K562 (cell line): ENCODE data around the gene CARD8. TPM values are rescaled to one million over a fixed set of nuclear protein-coding genes. Genes with fewer than 3 reads are reported as not detected.

Experiments
- ATAC-seq: fragments of 200-7000 bp; cut with Tn5 transposase; 3 replicates; pipeline ENCODE4 v1.9.1; 2020; ENCODE audit warnings: moderate library complexity
- BruUV-seq: library from RNA; stranded (reverse); fragments of 400-500 nt; replicated peaks from 2 replicates; lab custom pipeline; 2021; lab: Mats Ljungman, UMichigan
- CTCF ChIA-PET: fragments of 300-600 bp; formaldehyde crosslinking; extraction: SDS; loops from one replicate; lab custom pipeline; 2021; ENCODE audit warnings: low intra/inter-chr PET ratio; lab: Yijun Ruan, JAX
- POLR2A ChIA-PET: fragments of 300-600, 350-650 bp; sonication (Branson Sonifier 250); formaldehyde crosslinking; extraction: SDS; loops from one replicate; lab custom pipeline; 2021; ENCODE audit warnings: antibody characterized with exemption, inconsistent platforms; lab: Yijun Ruan, JAX
- DNase-seq, 4 experiments: peaks; one replicate each; pipeline versions ENCODE4 v3.0.0 to v3.0.0-alpha.2; 2011 to 2018; ENCODE audit warnings: low spot score in 3 of 4, mixed read lengths in 3 of 4; ENCODE audit errors: extremely low read depth in 1 of 4
- FAIRE-seq: peaks from 2 replicates; lab custom pipeline; 2011; peaks lifted over from hg19 to GRCh38; lab: Jason Lieb, UNC
- H2AFZ ChIP-seq: 2 replicates; pipeline ENCODE4 v1.6.0; 2011; ENCODE audit warnings: low read depth, low read length, control low read depth, inconsistent platforms
- H3K27ac ChIP-seq: fragments of 200-600 bp; 3 replicates; pipeline ENCODE4 v1.8.0; 2011; ENCODE audit warnings: low read depth, mild to moderate bottlenecking, control low read depth, inconsistent platforms, low read length, moderate library complexity, mixed read lengths; ENCODE audit errors: extremely low read depth
- H3K27me3 ChIP-seq, 2 experiments: fragments of 300-600 bp in 1 of 2; 2 replicates in 1 of 2; 3 replicates in 1 of 2; pipeline versions ENCODE4 v1.6.0 to v1.8.0; 2011; ENCODE audit warnings: inconsistent platforms in 2 of 2, low read length in 2 of 2, mild to moderate bottlenecking in 1 of 2, mixed read lengths in 1 of 2, moderate library complexity in 1 of 2; ENCODE audit not compliant: control insufficient read depth in 2 of 2, insufficient read depth in 2 of 2
- H3K36me3 ChIP-seq: fragments of 300-600 bp; 3 replicates; pipeline ENCODE4 v1.8.0; 2011; ENCODE audit warnings: mild to moderate bottlenecking, low read length, inconsistent platforms; ENCODE audit not compliant: control insufficient read depth, insufficient read depth
- H3K4me1 ChIP-seq, 2 experiments: fragments of 200-600 bp in 1 of 2; replicated peaks in 1 of 2; 2 replicates in 1 of 2; 3 replicates in 1 of 2; pipeline versions ENCODE4 v1.5.1 to v1.8.0; 2011; ENCODE audit warnings: inconsistent platforms in 2 of 2, low read length in 2 of 2, mild to moderate bottlenecking in 1 of 2, mixed read lengths in 1 of 2, moderate library complexity in 1 of 2; ENCODE audit not compliant: control insufficient read depth in 2 of 2, insufficient read depth in 2 of 2
- H3K4me2 ChIP-seq: 2 replicates; pipeline ENCODE4 v1.6.1; 2011; ENCODE audit warnings: low read length, control low read depth, inconsistent platforms, mixed read lengths; ENCODE audit not compliant: insufficient read depth
- H3K4me3 ChIP-seq: fragments of 200-600 bp; sonication (generic), shearing (Covaris generic); 2 replicates; pipeline ENCODE4 v1.5.1; 2016; ENCODE audit warnings: control low read depth, inconsistent platforms
- H3K79me2 ChIP-seq: fragments of 200-600 bp; 3 replicates; pipeline ENCODE4 v1.8.0; 2011; ENCODE audit warnings: low read length, inconsistent platforms; ENCODE audit not compliant: control insufficient read depth, insufficient read depth
- H3K9ac ChIP-seq, 2 experiments: 2 replicates each; pipeline versions ENCODE4 v1.6.0 to v1.6.1; 2011; ENCODE audit warnings: low read depth in 2 of 2, low read length in 2 of 2, control low read depth in 1 of 2, inconsistent platforms in 1 of 2, mild to moderate bottlenecking in 1 of 2, mixed read lengths in 1 of 2; ENCODE audit not compliant: insufficient read depth in 1 of 2
- H3K9me1 ChIP-seq: one replicate; pipeline ENCODE4 v1.6.0; 2011; ENCODE audit warnings: inconsistent platforms, mild to moderate bottlenecking, low read length, moderate library complexity; ENCODE audit not compliant: control insufficient read depth, insufficient read depth
- H3K9me3 ChIP-seq: replicated peaks from 2 replicates; pipeline ENCODE4 v1.5.1; 2011; ENCODE audit warnings: low read depth, low read length, inconsistent platforms; ENCODE audit not compliant: control insufficient read depth, insufficient read depth
- H4K20me1 ChIP-seq: replicated peaks from 2 replicates; pipeline ENCODE4 v1.6.1; 2011; ENCODE audit warnings: low read length, inconsistent platforms, mixed read lengths; ENCODE audit not compliant: control insufficient read depth, insufficient read depth
- ATF1 ChIP-seq, 2 experiments: fragments of 450-650 bp in 1 of 2; IDR thresholded peaks; 2 replicates each; pipeline ENCODE4 v1.6.1; 2016; ENCODE audit warnings: missing compliant biosample characterization in 1 of 2, missing genetic modification characterization in 1 of 2
- DNMT1 ChIP-seq: fragments of 450-650 bp; IDR thresholded peaks from 2 replicates; pipeline ENCODE4 v1.6.1; 2016; ENCODE audit warnings: antibody characterized with exemption, mild to moderate bottlenecking
- HDAC1 ChIP-seq, 2 experiments: fragments of 450-650 bp; IDR thresholded peaks; 2 replicates each; pipeline ENCODE4 v1.6.1; 2016 to 2017; ENCODE audit warnings: inconsistent platforms in 1 of 2, mild to moderate bottlenecking in 1 of 2, moderate library complexity in 1 of 2
- HMG20A ChIP-seq: fragments of 450-650 bp; formaldehyde crosslinking; conservative IDR thresholded peaks from 2 replicates; pipeline ENCODE4 v1.4.0; 2020; ENCODE audit warnings: mild to moderate bottlenecking, mixed read lengths
- MCM5 ChIP-seq: fragments of 450-650 bp; IDR thresholded peaks from 2 replicates; pipeline ENCODE4 v1.6.1; 2016; ENCODE audit warnings: low read depth
- SMAD3 ChIP-seq: fragments of 450-650 bp; formaldehyde crosslinking; conservative IDR thresholded peaks from 2 replicates; pipeline ENCODE4 v1.4.0; 2020; ENCODE audit warnings: mild to moderate bottlenecking
- ZBTB1 ChIP-seq: sonication (generic); formaldehyde crosslinking; IDR thresholded peaks from 2 replicates; pipeline ENCODE4 v1.8.1; 2023; ENCODE audit warnings: missing genetic modification reagents, low read depth, mild to moderate bottlenecking, borderline replicate concordance
- ZBTB2 ChIP-seq: fragments of 450-650 bp; IDR thresholded peaks from 2 replicates; pipeline ENCODE4 v1.6.1; 2016; ENCODE audit warnings: antibody characterized with exemption
- ZNF436 ChIP-seq: fragments of 250-450, 450-650 bp; sonication (Bioruptor Pico); formaldehyde crosslinking; IDR thresholded peaks from 2 replicates; pipeline ENCODE4 v1.7.0; 2020; ENCODE audit warnings: mild to moderate bottlenecking
- ZNF586 ChIP-seq: fragments of 450-650 bp; formaldehyde crosslinking; conservative IDR thresholded peaks from 2 replicates; pipeline ENCODE4 v1.4.0; 2020; ENCODE audit warnings: mild to moderate bottlenecking, moderate library complexity
- WGBS: fragments of 100-300 bp; shearing (Covaris generic); methylation state at CpG from one replicate; pipeline ENCODE4 v1.1.6; 2016; ENCODE audit warnings: low coverage, mixed read lengths; ENCODE audit not compliant: insufficient coverage; ENCODE audit errors: missing lambda C conversion rate; 5-methylcytosine and 5-hydroxymethylcytosine counted together
- in situ Hi-C: fragments of 300-500 bp; cut with MboI; formaldehyde crosslinking; loops from 4 replicates; pipeline ENCODE4 v1.15.0; 2018; ENCODE audit warnings: inconsistent platforms, mixed read lengths
- intact Hi-C: fragments of 100-400 bp; cut with micrococcal nuclease; formaldehyde crosslinking; loops from 2 replicates; pipeline ENCODE4 v1.14.2; 2022
- polyA plus RNA-seq, 8 experiments: library from polyadenylated mRNA; depleted of rRNA in 4 of 8; stranded (reverse) in 5 of 8; unstranded in 3 of 8; fragments of >200 nt; fragmentation: Nextera tagmentation in 2 of 8; fragmentation: Illumina TruSeq in 1 of 8; extraction: Ambion mirVana in 2 of 8; extraction: Trizol in 1 of 8; gene quantifications; 2 replicates each; pipeline versions ENCODE4 v1.2.1 to v1.2.3, GENCODE V29; 2011 to 2014; ENCODE audit warnings: inconsistent platforms in 1 of 8, missing spikeins in 1 of 8
- total RNA-seq, 7 experiments: library from RNA; depleted of rRNA in 6 of 7; stranded (reverse); fragments of >200 nt in 6 of 7; fragmentation: Illumina TruSeq in 2 of 7; extraction: Trizol in 2 of 7; gene quantifications; 2 replicates each; pipeline versions ENCODE4 v1.2.1 to v1.2.3, GENCODE V29; 2011 to 2021; ENCODE audit warnings: low replicate concordance in 1 of 7

CARD8 gene
- total and polyA plus RNA-seq, 9 of the 15 experiments (the other 6 are each of a cell fraction or from before 2014, with no cell fraction given), result 11.5 to 26.4 (median 20.8) TPM

- TF ChIP-seq HDAC1 (IDR thresholded peaks at IDR 0.05), result no peak
- no peak for TF ChIP-seq ATF1 (CRISPR knock-in tag; IDR thresholded peaks at IDR 0.05)
- TF ChIP-seq ATF1 (tag; IDR thresholded peaks at IDR 0.05), result no peak
- no peak for TF ChIP-seq ZNF586 (CRISPR knock-in tag)
Observed at GRCh38 chr19:48303866-48304265, 48.2 kb upstream of the CARD8 start (continued).

GRCh38 chr19:48303367-48303766 lies 47.7 kb upstream of the CARD8 start:
- in situ Hi-C loops (loop anchor here (5.0 to 10.0 kb wide), 2 partner anchors 44 to 339 kb away; no protein-coding TSS in a partner anchor), intact Hi-C loops (no loop called here)
- POLR2A ChIA-PET, result interaction anchor here (0.6 kb wide), 1 partner anchor 11 kb away, joined by 3 read pairs; no protein-coding TSS in a partner anchor
- Histone ChIP-seq H3K9ac (0 out of 4 replicates have a peak overlapping the region, but pooled peaks of 1 of the 2 experiments have one; percentile 53), H3K27ac (no peak overlapping the region), H3K36me3 (no peaks in the 10 kb centered on the region), H2AFZ (no peak overlapping the region), H3K4me3 (no peak overlapping the region), H3K9me1 (no peaks in the 10 kb centered on the region)
- CTCF ChIA-PET, result no interaction called here
- DNase-seq (no peak), ATAC-seq (no peak)
- TF ChIP-seq MCM5, result no peak
- TF ChIP-seq ZBTB1 (CRISPR knock-in tag), result no peak
- no peak for TF ChIP-seq ZNF436
- no peak for TF ChIP-seq ZBTB2
- no peak for TF ChIP-seq DNMT1
- TF ChIP-seq SMAD3 (CRISPR knock-in tag), result no peak
- TF ChIP-seq HMG20A (CRISPR knock-in tag), result no peak
- TF ChIP-seq, all 486 proteins: peak for 0
- FAIRE-seq, result no peak
- Histone ChIP-seq H3K27me3 (peaks cover 12 to 27% of the 10 kb centered on the region in 2 experiments; a peak in 4 of 5 replicates), H3K9me3 (no peaks in the 10 kb centered on the region), H3K4me2 (no peak overlapping the region), H4K20me1 (no peaks in the 10 kb centered on the region), H3K79me2 (no peaks in the 10 kb centered on the region), H3K4me1 (peaks cover 0 to 12% of the 10 kb centered on the region in 2 experiments; a peak in 1 of 5 replicates)
- BruUV-seq, result no TSS peak
- WGBS, result 21% methylated on average over 12 of the region's 13 CpGs
